ENCODE results near the gene LRRC32. TPM values are rescaled to one million over a fixed set of nuclear protein-coding genes. Genes with fewer than 3 reads are reported as not detected.
"Not testable (repeated sequence)": the region's sequence is repeated elsewhere in the genome, so short reads cannot be mapped to it uniquely, and the experiment has no call there.

The LRRC32 gene
- total and polyA plus RNA-seq, 12 donors: 20.9 to 389 (median 92.6) TPM

GRCh38 chr11:76610871-76611475 lies 59.6 kb downstream of the LRRC32 start:
- 26 to 40% (median 37%) methylated on average over 3 to 8 of the region's 8 CpGs for WGBS, 4 donors
- H3K36me3 ChIP-seq (replicated peaks in 1 of 2): no peaks in the 10 kb centered on the region
- DNase-seq: peak in 3 of 7 donors; percentile 16 to 46 (median 45)
- TF ChIP-seq POLR2A (IDR thresholded peaks at IDR 0.05): no peak
- no peak for TF ChIP-seq CTCF (IDR thresholded peaks at IDR 0.05)
- no peak overlapping the region for H3K27ac ChIP-seq
- no peaks in the 10 kb centered on the region for H3K9me3 ChIP-seq (replicated peaks in 1 of 3)
- H3K27me3 ChIP-seq: no peaks in the 10 kb centered on the region
- peaks cover 0 to 4% of the 10 kb centered on the region in 2 donors for H3K4me1 ChIP-seq (replicated peaks in 1 of 2)
- intact Hi-C loops (cut with DNase I): no loop called here
- no peak overlapping the region for H3K4me3 ChIP-seq

- no peaks in the 10 kb centered on the region for H3K9me3 ChIP-seq (replicated peaks in 1 of 3)
- no peak overlapping the region for H3K27ac ChIP-seq
- H3K27me3 ChIP-seq: no peaks in the 10 kb centered on the region
- no peak overlapping the region for H3K4me3 ChIP-seq
- no peak for TF ChIP-seq POLR2A (IDR thresholded peaks at IDR 0.05)
- TF ChIP-seq CTCF (IDR thresholded peaks at IDR 0.05): no peak
- peak in 2 of 7 donors; percentile 7 to 9 for DNase-seq
- H3K36me3 ChIP-seq (replicated peaks in 1 of 2): no peaks in the 10 kb centered on the region
- 89 to 97% (median 95%) methylated on average over 4 of the region's 4 CpGs for WGBS, 4 donors
- peaks cover 4 to 5% of the 10 kb centered on the region in 2 donors for H3K4me1 ChIP-seq (replicated peaks in 1 of 2)
- intact Hi-C loops (cut with DNase I): no loop called here
Measured at GRCh38 chr11:76610371-76610770, 60.2 kb downstream of the LRRC32 start.

GRCh38 chr11:76609736-76610370 lies 60.7 kb downstream of the LRRC32 start:
- 73 to 86% (median 75%) methylated on average over 6 to 8 of the region's 8 CpGs for WGBS, 4 donors
- H3K27ac ChIP-seq: no peak overlapping the region
- H3K36me3 ChIP-seq (replicated peaks in 1 of 2): no peaks in the 10 kb centered on the region
- intact Hi-C loops (cut with DNase I): no loop called here
- H3K27me3 ChIP-seq: no peaks in the 10 kb centered on the region
- no peak overlapping the region for H3K4me3 ChIP-seq
- H3K4me1 ChIP-seq (replicated peaks in 1 of 2): peaks cover 8 to 10% of the 10 kb centered on the region in 2 donors
- DNase-seq: peak in 1 of 7 donors; percentile 18
- no peaks in the 10 kb centered on the region for H3K9me3 ChIP-seq (replicated peaks in 1 of 3)
- TF ChIP-seq POLR2A (IDR thresholded peaks at IDR 0.05) (no peak), CTCF (IDR thresholded peaks at IDR 0.05) (no peak)

GRCh38 chr11:76608879-76609460 lies 61.6 kb downstream of the LRRC32 start:
- H3K27me3 ChIP-seq; H3K36me3 ChIP-seq (replicated peaks in 1 of 2); H3K27ac ChIP-seq; intact Hi-C loops (cut with DNase I); H3K4me3 ChIP-seq; H3K9me3 ChIP-seq (replicated peaks in 1 of 3): not testable (repeated sequence)
- peak in 1 of 7 donors; percentile 12 for DNase-seq
- 89 to 96% (median 95%) methylated on average over 4 to 20 of the region's 27 CpGs for WGBS, 4 donors
- peaks cover 15 to 18% of the 10 kb centered on the region in 2 donors for H3K4me1 ChIP-seq (replicated peaks in 1 of 2)

- H3K36me3 ChIP-seq (replicated peaks in 1 of 2); H3K4me3 ChIP-seq; H3K27me3 ChIP-seq; H3K27ac ChIP-seq; H3K9me3 ChIP-seq (replicated peaks in 1 of 3); intact Hi-C loops (cut with DNase I): not testable (repeated sequence)
- 89 to 97% (median 96%) methylated on average over 11 of the region's 11 CpGs for WGBS, 4 donors
- peaks cover 15 to 20% of the 10 kb centered on the region in 2 donors for H3K4me1 ChIP-seq (replicated peaks in 1 of 2)
- DNase-seq: peak in 1 of 7 donors; percentile 9
Measured at GRCh38 chr11:76608228-76608627, 62.3 kb downstream of the LRRC32 start.

Other genes starting within 250 kb of the LRRC32 start
- gene EMSY, start 225.7 kb downstream of the LRRC32 start, total RNA-seq: 10 to 100 TPM; 13.3 to 48.0 (median 18.6) TPM
- gene EMSY, start 225.7 kb downstream of the LRRC32 start, polyA plus RNA-seq: 10 to 100 TPM in 1 of 3 donors, 1 to 10 TPM in 2; 7.0 to 16.7 (median 7.2) TPM
- 100 to 1,000 TPM in 1 of 9 donors, 10 to 100 TPM in 7, 1 to 10 TPM in 1; 6.8 to 129 (median 13.5) TPM for gene TSKU, start 112.6 kb upstream of the LRRC32 start, total RNA-seq
- gene TSKU, start 112.6 kb upstream of the LRRC32 start, polyA plus RNA-seq: 10 to 100 TPM in 1 of 3 donors, 1 to 10 TPM in 2; 6.7 to 10.3 (median 9.1) TPM
- gene ACER3, start 190.2 kb upstream of the LRRC32 start, total RNA-seq: 10 to 100 TPM in 6 of 9 donors, 1 to 10 TPM in 3; 5.2 to 22.0 (median 17.1) TPM
- gene ACER3, start 190.2 kb upstream of the LRRC32 start, polyA plus RNA-seq: 10 to 100 TPM in 1 of 3 donors, 1 to 10 TPM in 2; 4.1 to 13.8 (median 4.2) TPM

Measured in adrenal gland (tissue), 12 donors.